ELR (cell line): Measurements from ENCODE around the gene ADAT1.

Experiments
- DNase-seq: peaks from one replicate; pipeline ENCODE4 v3.0.0-alpha.2; 2015; ENCODE audit warnings: low read depth

The ADAT1 gene

GRCh38 chr16:75576384-75576811 lies 46.7 kb downstream of the ADAT1 start:
- DNase-seq: no peak

- DNase-seq: no peak
Measured at GRCh38 chr16:75575958-75576357, 47.1 kb downstream of the ADAT1 start.

GRCh38 chr16:75573955-75574354 lies 49.1 kb downstream of the ADAT1 start:
- no peak for DNase-seq

- DNase-seq: no peak
Measured at GRCh38 chr16:75572864-75573542, 50.1 kb downstream of the ADAT1 start.

GRCh38 chr16:75570396-75571065 lies 52.5 kb downstream of the ADAT1 start:
- no peak for DNase-seq

- DNase-seq: no peak
Measured at GRCh38 chr16:75567911-75568310, 55.2 kb downstream of the ADAT1 start.

- peak; percentile 45 for DNase-seq
Measured at GRCh38 chr16:75566758-75567255, 56.3 kb downstream of the ADAT1 start.

GRCh38 chr16:75566040-75566757 lies 56.9 kb downstream of the ADAT1 start, which contains the start of gene GABARAPL2:
TSS of gene GABARAPL2 (plus strand) at chr16:75566379. CDS start at chr16:75566487, 108 bp downstream.
- DNase-seq: peak; percentile 85

GRCh38 chr16:75565640-75566039 lies 57.4 kb downstream of the ADAT1 start:
- DNase-seq: no peak

- no peak for DNase-seq
Measured at GRCh38 chr16:75559564-75560372, 63.3 kb downstream of the ADAT1 start.

GRCh38 chr16:75558846-75559401 lies 64.2 kb downstream of the ADAT1 start:
- DNase-seq: no peak

- DNase-seq: no peak
Measured at GRCh38 chr16:75556431-75556950, 66.6 kb downstream of the ADAT1 start.

- peak; percentile 95 for DNase-seq
Measured at GRCh38 chr16:75555707-75556430, 67.2 kb downstream of the ADAT1 start, which contains the start of gene TMEM231. TSS of gene TMEM231 (minus strand) at chr16:75556252. CDS start at chr16:75556209, 43 bp downstream.

- peak; percentile 97 for DNase-seq
Measured at GRCh38 chr16:75555213-75555706, 67.8 kb downstream of the ADAT1 start.

- no peak for DNase-seq
Measured at GRCh38 chr16:75552951-75553350, 70.1 kb downstream of the ADAT1 start.

GRCh38 chr16:75550211-75550662 lies 72.8 kb downstream of the ADAT1 start:
- peak; percentile 44 for DNase-seq
